Sigmoid colon (tissue), 7 donors: ENCODE results near the gene PTPA. TPM values are rescaled to one million over a fixed set of nuclear protein-coding genes. Genes with fewer than 3 reads are reported as not detected.
"Not testable (repeated sequence)": the region's sequence is repeated elsewhere in the genome, so short reads cannot be mapped to it uniquely, and the experiment has no call there.

Experiments
- DNase-seq: peaks from one replicate; pipeline ENCODE4 v3.0.0-alpha.2; 2019
- H3K27ac ChIP-seq, 4 donors: fragments of 200-600 bp; sonication (generic); one replicate each; pipeline ENCODE4 v1.5.1; 2016 to 2019; ENCODE audit warnings: mild to moderate bottlenecking in 1 of 4
- H3K27me3 ChIP-seq, 3 donors: fragments of 200-600 bp; sonication (generic); one replicate each; pipeline ENCODE4 v1.5.1; 2019; ENCODE audit warnings: mild to moderate bottlenecking in 1 of 3
- H3K36me3 ChIP-seq, 4 donors: fragments of 200-600 bp; sonication (generic); one replicate each; pipeline ENCODE4 v1.5.1; 2016 to 2019
- H3K4me1 ChIP-seq, 4 donors: fragments of 200-600 bp; sonication (generic); one replicate each; pipeline ENCODE4 v1.5.1; 2017 to 2019
- H3K4me3 ChIP-seq, 4 donors: fragments of 200-600 bp; sonication (generic); one replicate each; pipeline ENCODE4 v1.5.1; 2017 to 2019; ENCODE audit warnings: mild to moderate bottlenecking in 2 of 4, moderate library complexity in 1 of 4
- H3K9me3 ChIP-seq, 4 donors: fragments of 200-600 bp in 3 of 4; sonication (generic) in 3 of 4; one replicate each; pipeline versions ENCODE4 v1.5.1 to v1.6.1; 2013 to 2019
- EP300 ChIP-seq, 4 donors: sonication (generic); formaldehyde crosslinking; IDR thresholded peaks; one replicate each; pipeline ENCODE4 v1.6.1; 2017; ENCODE audit warnings: antibody characterized with exemption in 4 of 4
- POLR2A ChIP-seq, 2 donors: fragments of 450-650 bp; IDR thresholded peaks; one replicate each; pipeline ENCODE4 v1.6.1; 2016; ENCODE audit warnings: antibody characterized with exemption in 2 of 2, mild to moderate bottlenecking in 2 of 2, moderate library complexity in 2 of 2
- POLR2AphosphoS5 ChIP-seq, 4 donors: sonication (generic); formaldehyde crosslinking; IDR thresholded peaks; one replicate each; pipeline ENCODE4 v1.6.1; 2017; ENCODE audit warnings: antibody characterized with exemption in 4 of 4
- WGBS, 2 donors: extraction: QIAGEN DNeasy Blood & Tissue Kit; methylation state at CpG; one replicate each; pipeline ENCODE4 v1.1.7; 2013; 5-methylcytosine and 5-hydroxymethylcytosine counted together
- intact Hi-C: fragments of 100-400 bp; cut with DNase I; formaldehyde crosslinking; loops from one replicate; pipeline ENCODE4 v1.15.1; 2023
- polyA plus RNA-seq, 3 donors: library from polyadenylated mRNA; stranded (reverse); fragments of 200-250 nt; gene quantifications; one replicate each; pipeline ENCODE4 v1.2.3, GENCODE V29; 2013
- total RNA-seq, 4 donors: library from RNA; depleted of rRNA; stranded (reverse); fragments of >200 nt; gene quantifications; one replicate each; pipeline ENCODE4 v1.1.0, GENCODE V29; 2016
- TF ChIP-seq, protein P1 (sequence below), 4 experiments: fragments of 450-650 bp in 3 of 4; fragments of 200-600 bp in 1 of 4; IDR thresholded peaks; one replicate each; pipeline ENCODE4 v1.5.1; 2016 to 2019; ENCODE audit warnings: antibody characterized with exemption in 4 of 4, mild to moderate bottlenecking in 3 of 4, moderate library complexity in 2 of 4
- donor health status: healthy with polysubstance abuse.
- donor health status: Bipolar disorder and iron deficiency.
- donor health status: healthy.

PTPA gene
- total and polyA plus RNA-seq, 7 donors = 50.2 to 141 (median 78.5) TPM

DNA sequence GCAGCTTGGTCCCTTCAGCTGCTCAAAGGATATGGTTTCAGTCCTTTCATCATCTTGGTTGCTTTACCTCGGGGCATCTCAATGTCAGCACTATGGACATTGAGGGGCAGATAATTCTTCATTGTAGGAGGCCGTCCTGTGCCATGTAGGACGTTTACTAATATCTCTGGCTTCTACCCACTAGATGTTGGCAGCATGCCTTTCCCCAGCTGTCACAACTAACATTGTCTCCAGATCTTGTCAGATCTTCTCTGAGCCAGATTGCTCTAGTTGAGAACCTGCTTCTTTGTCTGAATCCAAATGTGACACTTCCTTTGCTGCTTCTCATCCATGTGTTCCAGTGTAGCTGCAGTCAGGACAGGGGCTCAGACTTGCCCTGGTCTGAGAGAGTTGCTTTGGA, 10.3 kb downstream of the PTPA start:
- Histone ChIP-seq H3K9me3 (no peaks in the 10 kb centered on the region), H3K4me3 (no peak overlapping the region), H3K27me3 (no peaks in the 10 kb centered on the region), H3K27ac (no peak overlapping the region), H3K4me1 (no peaks in the 10 kb centered on the region), H3K36me3 (peaks cover 0 to 53% (median 22%) of the 10 kb centered on the region in 4 donors)
- DNase-seq = no peak
- WGBS, 2 donors = 76 to 83% methylated on average over 3 of the region's 3 CpGs
- TF ChIP-seq, protein P1, sequence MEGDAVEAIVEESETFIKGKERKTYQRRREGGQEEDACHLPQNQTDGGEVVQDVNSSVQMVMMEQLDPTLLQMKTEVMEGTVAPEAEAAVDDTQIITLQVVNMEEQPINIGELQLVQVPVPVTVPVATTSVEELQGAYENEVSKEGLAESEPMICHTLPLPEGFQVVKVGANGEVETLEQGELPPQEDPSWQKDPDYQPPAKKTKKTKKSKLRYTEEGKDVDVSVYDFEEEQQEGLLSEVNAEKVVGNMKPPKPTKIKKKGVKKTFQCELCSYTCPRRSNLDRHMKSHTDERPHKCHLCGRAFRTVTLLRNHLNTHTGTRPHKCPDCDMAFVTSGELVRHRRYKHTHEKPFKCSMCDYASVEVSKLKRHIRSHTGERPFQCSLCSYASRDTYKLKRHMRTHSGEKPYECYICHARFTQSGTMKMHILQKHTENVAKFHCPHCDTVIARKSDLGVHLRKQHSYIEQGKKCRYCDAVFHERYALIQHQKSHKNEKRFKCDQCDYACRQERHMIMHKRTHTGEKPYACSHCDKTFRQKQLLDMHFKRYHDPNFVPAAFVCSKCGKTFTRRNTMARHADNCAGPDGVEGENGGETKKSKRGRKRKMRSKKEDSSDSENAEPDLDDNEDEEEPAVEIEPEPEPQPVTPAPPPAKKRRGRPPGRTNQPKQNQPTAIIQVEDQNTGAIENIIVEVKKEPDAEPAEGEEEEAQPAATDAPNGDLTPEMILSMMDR (IDR thresholded peaks at IDR 0.05) = no peak
- no peak for TF ChIP-seq POLR2AphosphoS5 (IDR thresholded peaks at IDR 0.05)
- intact Hi-C loops = no loop called here

GRCh38 chr9:129122133-129122532, 10.9 kb downstream of the PTPA start:
- Histone ChIP-seq H3K36me3 (peaks cover 0 to 53% (median 23%) of the 10 kb centered on the region in 4 donors), H3K4me1 (no peaks in the 10 kb centered on the region), H3K9me3 (no peaks in the 10 kb centered on the region), H3K27ac (no peak overlapping the region), H3K27me3 (no peaks in the 10 kb centered on the region), H3K4me3 (no peak overlapping the region)
- 93 to 98% methylated on average over 1 of the region's 1 CpG for WGBS, 2 donors
- no peak for DNase-seq
- no peak for TF ChIP-seq EP300 (IDR thresholded peaks at IDR 0.05)
- no peak for TF ChIP-seq POLR2AphosphoS5 (IDR thresholded peaks at IDR 0.05)
- TF ChIP-seq, protein P1 (IDR thresholded peaks at IDR 0.05) = no peak
- no peak for TF ChIP-seq POLR2A (IDR thresholded peaks at IDR 0.05)
- intact Hi-C loops = no loop called here

GRCh38 chr9:129122976-129123375, 11.8 kb downstream of the PTPA start:
- H3K9me3 ChIP-seq, H3K27me3 ChIP-seq, H3K27ac ChIP-seq, DNase-seq, H3K4me3 ChIP-seq, H3K4me1 ChIP-seq, intact Hi-C loops: not testable (repeated sequence)
- peaks cover 0 to 58% (median 24%) of the 10 kb centered on the region in 4 donors for H3K36me3 ChIP-seq
- 92 to 96% methylated on average over 15 of the region's 15 CpGs for WGBS, 2 donors

GRCh38 chr9:129124506-129125069, 13.4 kb downstream of the PTPA start:
- intact Hi-C loops = no loop called here
- Histone ChIP-seq H3K27ac (no peak overlapping the region), H3K4me1 (no peaks in the 10 kb centered on the region), H3K27me3 (no peaks in the 10 kb centered on the region), H3K4me3 (no peak overlapping the region), H3K9me3 (no peaks in the 10 kb centered on the region), H3K36me3 (peaks cover 0 to 59% (median 24%) of the 10 kb centered on the region in 4 donors)
- TF ChIP-seq POLR2AphosphoS5 (IDR thresholded peaks at IDR 0.05) (no peak), POLR2A (IDR thresholded peaks at IDR 0.05) (no peak)
- 64 to 83% methylated on average over 3 of the region's 3 CpGs for WGBS, 2 donors
- no peak for DNase-seq

GRCh38 chr9:129125478-129125877, 14.3 kb downstream of the PTPA start:
- H3K4me1 ChIP-seq = no peaks in the 10 kb centered on the region
- intact Hi-C loops = no loop called here
- H3K9me3 ChIP-seq = no peaks in the 10 kb centered on the region
- TF ChIP-seq POLR2A (IDR thresholded peaks at IDR 0.05) (no peak), EP300 (IDR thresholded peaks at IDR 0.05) (no peak), POLR2AphosphoS5 (IDR thresholded peaks at IDR 0.05) (no peak)
- TF ChIP-seq, protein P1 (IDR thresholded peaks at IDR 0.05) = no peak
- DNase-seq = no peak
- 91 to 95% methylated on average over 8 of the region's 8 CpGs for WGBS, 2 donors
- no peaks in the 10 kb centered on the region for H3K27me3 ChIP-seq
- no peak overlapping the region for H3K27ac ChIP-seq
- H3K4me3 ChIP-seq = no peak overlapping the region
- peaks cover 0 to 66% (median 24%) of the 10 kb centered on the region in 4 donors for H3K36me3 ChIP-seq
